Measurements from ENCODE around the gene SLC9A3. TPM values are rescaled to one million over a fixed set of nuclear protein-coding genes. Genes with fewer than 3 reads are reported as not detected.

SLC9A3 gene
- total RNA-seq, 1 donor from 2014 or later, result 1.1 TPM

- Histone ChIP-seq H3K9me3 (no peaks in the 10 kb centered on the region), H3K27me3 (ENCODE audit: low read depth) (no peaks in the 10 kb centered on the region), H3K27ac (no peak overlapping the region), H3K36me3 (peaks cover 4% of the 10 kb centered on the region), H3K4me1 (peaks cover 11% of the 10 kb centered on the region), H3K4me3 (no peak overlapping the region)
- intact Hi-C loops (cut with DNase I), result no loop called here
- DNase-seq (no peak), ATAC-seq (peak in 1 of 2 donors; percentile 10)
- no peak for TF ChIP-seq CTCF (IDR thresholded peaks at IDR 0.05)
These were observed 94.6 kb downstream of the SLC9A3 start for GRCh38 chr5:429453-430188.

- no peaks in the 10 kb centered on the region for H3K27me3 ChIP-seq (ENCODE audit: low read depth)
- no peak for ATAC-seq
- peaks cover 11% of the 10 kb centered on the region for H3K4me1 ChIP-seq
- H3K27ac ChIP-seq, result no peak overlapping the region
- H3K36me3 ChIP-seq, result peaks cover 4% of the 10 kb centered on the region
- no peak overlapping the region for H3K4me3 ChIP-seq
- intact Hi-C loops (cut with DNase I), result no loop called here
- TF ChIP-seq CTCF (IDR thresholded peaks at IDR 0.05), result no peak
- H3K9me3 ChIP-seq, result no peaks in the 10 kb centered on the region
- DNase-seq, result no peak
These were observed 95.3 kb downstream of the SLC9A3 start for GRCh38 chr5:428754-429452.

- H3K4me1 ChIP-seq, result peaks cover 11% of the 10 kb centered on the region
- peaks cover 4% of the 10 kb centered on the region for H3K36me3 ChIP-seq
- no peaks in the 10 kb centered on the region for H3K9me3 ChIP-seq
- no peak overlapping the region for H3K27ac ChIP-seq
- TF ChIP-seq CTCF (IDR thresholded peaks at IDR 0.05), result no peak
- ATAC-seq (no peak), DNase-seq (no peak)
- no peak overlapping the region for H3K4me3 ChIP-seq
- H3K27me3 ChIP-seq (ENCODE audit: low read depth), result no peaks in the 10 kb centered on the region
- intact Hi-C loops (cut with DNase I), result no loop called here
These were observed 96.0 kb downstream of the SLC9A3 start for GRCh38 chr5:428219-428618.

GRCh38 chr5:427415-428087, 96.7 kb downstream of the SLC9A3 start:
- no peak overlapping the region for H3K4me3 ChIP-seq
- ATAC-seq, result no peak
- no peaks in the 10 kb centered on the region for H3K9me3 ChIP-seq
- H3K27me3 ChIP-seq (ENCODE audit: low read depth), result no peaks in the 10 kb centered on the region
- H3K36me3 ChIP-seq, result peaks cover 4% of the 10 kb centered on the region
- peaks cover 11% of the 10 kb centered on the region for H3K4me1 ChIP-seq
- intact Hi-C loops (cut with DNase I), result no loop called here
- no peak for DNase-seq
- no peak for TF ChIP-seq CTCF (IDR thresholded peaks at IDR 0.05)
- H3K27ac ChIP-seq, result no peak overlapping the region

- ATAC-seq, result no peak
- Histone ChIP-seq H3K9me3 (no peaks in the 10 kb centered on the region), H3K4me3 (no peak overlapping the region), H3K27ac (no peak overlapping the region), H3K27me3 (ENCODE audit: low read depth) (no peaks in the 10 kb centered on the region), H3K36me3 (peaks cover 4% of the 10 kb centered on the region), H3K4me1 (peaks cover 11% of the 10 kb centered on the region)
- intact Hi-C loops (cut with DNase I), result no loop called here
- no peak for DNase-seq
- no peak for TF ChIP-seq CTCF (IDR thresholded peaks at IDR 0.05)
These were observed 97.8 kb downstream of the SLC9A3 start for GRCh38 chr5:426392-426976.

Measured in lower lobe of right lung (tissue), 2 donors.